IMR-90 (cell line): Measurements from ENCODE around the gene NUDT8. TPM values are rescaled to one million over a fixed set of nuclear protein-coding genes. Genes with fewer than 3 reads are reported as not detected.
"Not testable (repeated sequence)": the region's sequence is repeated elsewhere in the genome, so short reads cannot be mapped to it uniquely, and the experiment has no call there.

ENCODE experiments used
- ATAC-seq: fragments of 200-7000 bp; cut with Tn5 transposase; 2 replicates; pipeline ENCODE4 v1.9.1; 2020; ENCODE audit warnings: low read depth, mild to moderate bottlenecking, moderate library complexity
- BruUV-seq: library from RNA; stranded (reverse); fragments of 400-500 nt; replicated peaks from 2 replicates; lab custom pipeline; 2021; lab: Mats Ljungman, UMichigan
- CTCF ChIA-PET: fragments of 300-600 bp; formaldehyde crosslinking; extraction: SDS; loops from one replicate; lab custom pipeline; 2021; ENCODE audit warnings: antibody characterized with exemption; lab: Yijun Ruan, JAX
- POLR2A ChIA-PET: fragments of 300-600 bp; sonication (Branson Sonifier 250); formaldehyde crosslinking; loops from one replicate; lab custom pipeline; 2022; ENCODE audit warnings: antibody characterized with exemption; ENCODE audit not compliant: unreplicated experiment; lab: Charles Lee
- DNase-seq: peaks from one replicate; pipeline ENCODE4 v3.0.0; 2013
- H2AFZ ChIP-seq: replicated peaks from 2 replicates; pipeline ENCODE3; 2013; ENCODE audit warnings: low read length, mild to moderate bottlenecking; ENCODE audit not compliant: poor library complexity
- H2AK5ac ChIP-seq: 2 replicates; pipeline ENCODE4 v1.6.1; 2013; ENCODE audit warnings: low read depth, low read length, inconsistent platforms
- H2AK9ac ChIP-seq: replicated peaks from 2 replicates; pipeline ENCODE3; 2013; ENCODE audit warnings: mild to moderate bottlenecking, low read depth, low read length, moderate library complexity; ENCODE audit not compliant: poor library complexity
- H2BK120ac ChIP-seq: 2 replicates; pipeline ENCODE4 v1.6.1; 2013; ENCODE audit warnings: low read depth, low read length, inconsistent platforms
- H2BK15ac ChIP-seq: 3 replicates; pipeline ENCODE4 v1.6.1; 2013; ENCODE audit warnings: low read depth, low read length, inconsistent platforms
- H2BK20ac ChIP-seq: 2 replicates; pipeline ENCODE4 v1.6.1; 2013; ENCODE audit warnings: low read depth, mild to moderate bottlenecking, inconsistent platforms, low read length, moderate library complexity
- H2BK5ac ChIP-seq: 2 replicates; pipeline ENCODE4 v1.6.1; 2013; ENCODE audit warnings: mild to moderate bottlenecking, low read depth, low read length, inconsistent platforms; ENCODE audit not compliant: poor library complexity, severe bottlenecking
- H3K14ac ChIP-seq: replicated peaks from 2 replicates; pipeline ENCODE4 v1.6.1; 2013; ENCODE audit warnings: low read depth, low read length, inconsistent platforms
- H3K18ac ChIP-seq: 2 replicates; pipeline ENCODE4 v1.6.1; 2013; ENCODE audit warnings: low read depth, low read length, control low read depth
- H3K23ac ChIP-seq: 2 replicates; pipeline ENCODE4 v1.6.1; 2013; ENCODE audit warnings: low read depth, low read length, inconsistent platforms
- H3K27ac ChIP-seq: 2 replicates; pipeline ENCODE4 v1.5.1; 2013; ENCODE audit warnings: mild to moderate bottlenecking, control low read depth, low read length; ENCODE audit not compliant: insufficient read depth
- H3K27me3 ChIP-seq: 2 replicates; pipeline ENCODE4 v1.6.1; 2013; ENCODE audit warnings: low read length; ENCODE audit not compliant: control insufficient read depth, insufficient read depth
- H3K36me3 ChIP-seq: 2 replicates; pipeline ENCODE4 v1.6.1; 2013; ENCODE audit warnings: low read length, mixed read lengths; ENCODE audit not compliant: control insufficient read depth, insufficient read depth
- H3K4ac ChIP-seq: 2 replicates; pipeline ENCODE4 v1.6.1; 2013; ENCODE audit warnings: low read depth, low read length, inconsistent platforms
- H3K4me1 ChIP-seq: 2 replicates; pipeline ENCODE4 v1.6.1; 2013; ENCODE audit warnings: low read length, mixed read lengths; ENCODE audit not compliant: control insufficient read depth, insufficient read depth
- H3K4me2 ChIP-seq: 2 replicates; pipeline ENCODE4 v1.6.1; 2013; ENCODE audit warnings: low read depth, mild to moderate bottlenecking, control low read depth, low read length, moderate library complexity
- H3K4me3 ChIP-seq: 2 replicates; pipeline ENCODE4 v1.5.1; 2013; ENCODE audit warnings: low read depth, mild to moderate bottlenecking, control low read depth, low read length, moderate library complexity; ENCODE audit not compliant: insufficient read depth
- H3K56ac ChIP-seq: 2 replicates; pipeline ENCODE4 v1.6.1; 2013; ENCODE audit warnings: low read length, inconsistent platforms; ENCODE audit not compliant: insufficient read depth; ENCODE audit errors: extremely low read depth
- H3K79me1 ChIP-seq, 2 experiments: 2 replicates each; pipeline ENCODE4 v1.6.1; 2013; ENCODE audit warnings: low read length in 2 of 2, inconsistent platforms in 1 of 2, low read depth in 1 of 2
- H3K9ac ChIP-seq: 2 replicates; pipeline ENCODE4 v1.6.1; 2013; ENCODE audit warnings: low read depth, low read length, control low read depth
- H3K9me1 ChIP-seq: 2 replicates; pipeline ENCODE4 v1.6.1; 2013; ENCODE audit warnings: low read length, inconsistent platforms; ENCODE audit not compliant: insufficient read depth
- H3K9me3 ChIP-seq: 2 replicates; pipeline ENCODE4 v1.6.1; 2013; ENCODE audit warnings: low read length; ENCODE audit not compliant: control insufficient read depth, insufficient read depth
- H4K20me1 ChIP-seq: 2 replicates; pipeline ENCODE4 v1.6.1; 2013; ENCODE audit warnings: low read length, inconsistent platforms; ENCODE audit not compliant: insufficient read depth
- H4K5ac ChIP-seq: 2 replicates; pipeline ENCODE4 v1.6.1; 2013; ENCODE audit warnings: mild to moderate bottlenecking, low read depth, low read length, control low read depth
- H4K8ac ChIP-seq, 2 experiments: 2 replicates each; pipeline ENCODE4 v1.6.1; 2013; ENCODE audit warnings: low read depth in 2 of 2, low read length in 2 of 2, control low read depth in 1 of 2, inconsistent platforms in 1 of 2
- H4K91ac ChIP-seq: 2 replicates; pipeline ENCODE4 v1.6.1; 2013; ENCODE audit warnings: low read depth, low read length, inconsistent platforms; ENCODE audit not compliant: insufficient read depth
- WGBS, 2 experiments: methylation state at CpG; one replicate each; pipeline versions ENCODE4 v1.1.5 to v1.1.7; 2013; ENCODE audit warnings: missing lambda C conversion rate in 2 of 2; ENCODE audit not compliant: insufficient read length in 1 of 2; ENCODE audit errors: extremely low coverage in 2 of 2; 5-methylcytosine and 5-hydroxymethylcytosine counted together
- dilution Hi-C: fragments of 300-500 bp; cut with HindIII; formaldehyde crosslinking; loops from one replicate; pipeline ENCODE4 v1.14.3; 2018; ENCODE audit warnings: low sequenced_read_pairs; ENCODE audit not compliant: unreplicated experiment
- in situ Hi-C: fragments of 300-500 bp; cut with MboI; formaldehyde crosslinking; loops from 3 replicates; pipeline ENCODE4 v1.14.3; 2019; ENCODE audit warnings: low sequenced_read_pairs, inconsistent platforms, mixed read lengths
- intact Hi-C: fragments of 100-400 bp; cut with micrococcal nuclease; formaldehyde crosslinking; loops from 2 replicates; pipeline ENCODE4 v1.10.0; 2022
- polyA plus RNA-seq, 3 experiments: library from polyadenylated mRNA; depleted of rRNA; stranded (reverse); fragments of >200 nt; gene quantifications; 2 replicates each; pipeline ENCODE4 v1.2.3, GENCODE V29; 2012; ENCODE audit warnings: low replicate concordance in 1 of 3
- total RNA-seq: library from RNA; depleted of rRNA; stranded (reverse); fragments of >200 nt; gene quantifications from 2 replicates; pipeline ENCODE4 v1.2.3, GENCODE V29; 2012

NUDT8 gene
- total and polyA plus RNA-seq, 2 of the 4 experiments (the other 2 are of a cell fraction), result 1.4 to 2.5 TPM

GRCh38 chr11:67597963-67598362 is 31.8 kb downstream of the NUDT8 start:
- H3K4me3 ChIP-seq, CTCF ChIA-PET, H3K18ac ChIP-seq, H2BK120ac ChIP-seq, H4K20me1 ChIP-seq, H3K27ac ChIP-seq, H3K23ac ChIP-seq, H3K14ac ChIP-seq, ATAC-seq, H3K9ac ChIP-seq, POLR2A ChIA-PET, H2BK15ac ChIP-seq, H3K4me2 ChIP-seq, dilution Hi-C loops, H2AK9ac ChIP-seq, H2BK20ac ChIP-seq, H2BK5ac ChIP-seq, H3K56ac ChIP-seq, in situ Hi-C loops, H3K4me1 ChIP-seq, H4K5ac ChIP-seq, H3K9me1 ChIP-seq, H2AK5ac ChIP-seq, H4K8ac ChIP-seq, DNase-seq, H3K36me3 ChIP-seq, H4K91ac ChIP-seq, H3K79me1 ChIP-seq, H2AFZ ChIP-seq, intact Hi-C loops, H3K9me3 ChIP-seq, H3K4ac ChIP-seq, BruUV-seq: not testable (repeated sequence)
- H3K27me3 ChIP-seq, result peaks cover 26% of the 10 kb centered on the region
- 100% methylated on average over 3 of the region's 26 CpGs; no CpG with 5 or more reads in 1 of the 2 experiments for WGBS, 2 experiments

DNA sequence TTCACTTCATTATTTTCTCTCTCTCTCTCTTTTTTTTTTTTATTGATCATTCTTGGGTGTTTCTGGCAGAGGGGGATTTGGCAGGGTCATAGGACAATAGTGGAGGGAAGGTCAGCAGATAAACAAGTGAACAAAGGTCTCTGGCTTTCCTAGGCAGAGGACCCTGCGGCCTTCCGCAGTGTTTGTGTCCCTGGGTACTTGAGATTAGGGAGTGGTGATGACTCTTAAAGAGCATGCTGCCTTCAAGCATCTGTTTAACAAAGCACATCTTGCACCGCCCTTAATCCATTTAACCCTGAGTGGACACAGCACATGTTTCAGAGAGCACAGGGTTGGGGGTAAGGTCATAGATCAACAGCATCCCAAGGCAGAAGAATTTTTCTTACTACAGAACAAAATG is 32.3 kb downstream of the NUDT8 start:
- H2AK9ac ChIP-seq, H3K4me3 ChIP-seq, H3K14ac ChIP-seq, H2BK5ac ChIP-seq, H2BK120ac ChIP-seq, H3K18ac ChIP-seq, H2AFZ ChIP-seq, H3K36me3 ChIP-seq, H3K9me3 ChIP-seq, H3K4ac ChIP-seq, intact Hi-C loops, H4K8ac ChIP-seq, H2BK15ac ChIP-seq, H4K91ac ChIP-seq, H3K9ac ChIP-seq, H3K4me1 ChIP-seq, CTCF ChIA-PET, in situ Hi-C loops, H2BK20ac ChIP-seq, H3K23ac ChIP-seq, POLR2A ChIA-PET, H4K20me1 ChIP-seq, H3K9me1 ChIP-seq, dilution Hi-C loops, BruUV-seq, DNase-seq, H3K79me1 ChIP-seq, H4K5ac ChIP-seq, H3K27ac ChIP-seq, H3K56ac ChIP-seq, ATAC-seq, H2AK5ac ChIP-seq, H3K4me2 ChIP-seq: not testable (repeated sequence)
- peaks cover 26% of the 10 kb centered on the region for H3K27me3 ChIP-seq
- no CpG with 5 or more reads among the region's 3 CpGs for WGBS, 2 experiments
